ENCODE measurements around the gene NHS.

Gene NHS

GRCh38 chrX:17375637-17376430 is 834 bp downstream of the NHS start:
- TF ChIP-seq CTCF (IDR thresholded peaks at IDR 0.05; ENCODE audit: low read length) (no peak), EZH2 (IDR thresholded peaks at IDR 0.05; ENCODE audit: borderline replicate concordance, low read length) (no peak)
- no peak overlapping the region for H2AFZ ChIP-seq (ENCODE audit: low read length)
- no peaks in the 10 kb centered on the region for H3K36me3 ChIP-seq (ENCODE audit: insufficient read depth, low read length)
- H3K79me2 ChIP-seq (ENCODE audit: insufficient read depth, low read length), result no peaks in the 10 kb centered on the region
- H3K9me2 ChIP-seq (ENCODE audit: low read depth, low read length), result no peaks in the 10 kb centered on the region
- no peaks in the 10 kb centered on the region for H3K9me3 ChIP-seq (ENCODE audit: low read length)
- H3K4me3 ChIP-seq (ENCODE audit: low read depth, low read length, poor library complexity, severe bottlenecking), result no peak overlapping the region
- no peaks in the 10 kb centered on the region for H3F3A ChIP-seq (ENCODE audit: insufficient read depth, low read length)
- H3K27ac ChIP-seq (ENCODE audit: low read depth, low read length, poor library complexity, severe bottlenecking), result no peak overlapping the region
- H3K4me1 ChIP-seq (ENCODE audit: insufficient read depth, low read length, severe bottlenecking), result no peaks in the 10 kb centered on the region
- no peak overlapping the region for H3K9ac ChIP-seq (ENCODE audit: low read length)
- H3K27me3 ChIP-seq (ENCODE audit: insufficient read depth, low read length), result no peaks in the 10 kb centered on the region
- H4K20me1 ChIP-seq (ENCODE audit: insufficient read depth, low read length), result no peaks in the 10 kb centered on the region
- H3K4me2 ChIP-seq (ENCODE audit: low read length), result no peak overlapping the region

GRCh38 chrX:17376431-17377077 is 1.6 kb downstream of the NHS start:
- H4K20me1 ChIP-seq (ENCODE audit: insufficient read depth, low read length), result no peaks in the 10 kb centered on the region
- H2AFZ ChIP-seq (ENCODE audit: low read length), result no peak overlapping the region
- no peak overlapping the region for H3K9ac ChIP-seq (ENCODE audit: low read length)
- no peaks in the 10 kb centered on the region for H3K4me1 ChIP-seq (ENCODE audit: insufficient read depth, low read length, severe bottlenecking)
- H3K4me2 ChIP-seq (ENCODE audit: low read length), result no peak overlapping the region
- no peak overlapping the region for H3K4me3 ChIP-seq (ENCODE audit: low read depth, low read length, poor library complexity, severe bottlenecking)
- no peaks in the 10 kb centered on the region for H3K27me3 ChIP-seq (ENCODE audit: insufficient read depth, low read length)
- H3K9me2 ChIP-seq (ENCODE audit: low read depth, low read length), result no peaks in the 10 kb centered on the region
- TF ChIP-seq EZH2 (IDR thresholded peaks at IDR 0.05; ENCODE audit: borderline replicate concordance, low read length), result no peak
- TF ChIP-seq CTCF (IDR thresholded peaks at IDR 0.05; ENCODE audit: low read length), result no peak
- no peak overlapping the region for H3K27ac ChIP-seq (ENCODE audit: low read depth, low read length, poor library complexity, severe bottlenecking)
- H3K9me3 ChIP-seq (ENCODE audit: low read length), result no peaks in the 10 kb centered on the region
- H3F3A ChIP-seq (ENCODE audit: insufficient read depth, low read length), result no peaks in the 10 kb centered on the region
- H3K79me2 ChIP-seq (ENCODE audit: insufficient read depth, low read length), result no peaks in the 10 kb centered on the region
- no peaks in the 10 kb centered on the region for H3K36me3 ChIP-seq (ENCODE audit: insufficient read depth, low read length)

GRCh38 chrX:17377091-17377717 is 2.2 kb downstream of the NHS start:
- no peaks in the 10 kb centered on the region for H3K9me3 ChIP-seq (ENCODE audit: low read length)
- H3F3A ChIP-seq (ENCODE audit: insufficient read depth, low read length), result no peaks in the 10 kb centered on the region
- H3K79me2 ChIP-seq (ENCODE audit: insufficient read depth, low read length), result no peaks in the 10 kb centered on the region
- no peaks in the 10 kb centered on the region for H4K20me1 ChIP-seq (ENCODE audit: insufficient read depth, low read length)
- TF ChIP-seq CTCF (IDR thresholded peaks at IDR 0.05; ENCODE audit: low read length) (no peak), EZH2 (IDR thresholded peaks at IDR 0.05; ENCODE audit: borderline replicate concordance, low read length) (no peak)
- H3K4me3 ChIP-seq (ENCODE audit: low read depth, low read length, poor library complexity, severe bottlenecking), result no peak overlapping the region
- no peak overlapping the region for H3K4me2 ChIP-seq (ENCODE audit: low read length)
- H3K27me3 ChIP-seq (ENCODE audit: insufficient read depth, low read length), result no peaks in the 10 kb centered on the region
- H3K4me1 ChIP-seq (ENCODE audit: insufficient read depth, low read length, severe bottlenecking), result no peaks in the 10 kb centered on the region
- H3K9me2 ChIP-seq (ENCODE audit: low read depth, low read length), result no peaks in the 10 kb centered on the region
- H3K36me3 ChIP-seq (ENCODE audit: insufficient read depth, low read length), result no peaks in the 10 kb centered on the region
- H3K27ac ChIP-seq (ENCODE audit: low read depth, low read length, poor library complexity, severe bottlenecking), result no peak overlapping the region
- no peak overlapping the region for H2AFZ ChIP-seq (ENCODE audit: low read length)
- no peak overlapping the region for H3K9ac ChIP-seq (ENCODE audit: low read length)

Data from OCI-LY1 (cell line).